DOHH2 (cell line): Measurements from ENCODE around the gene CCDC40.

Source experiments
- H3F3A ChIP-seq: fragments of 200-600 bp; sonication (generic), shearing (Covaris generic); 2 replicates; pipeline ENCODE4 v1.6.0; 2016; ENCODE audit warnings: antibody characterized with exemption, mild to moderate bottlenecking; ENCODE audit not compliant: control insufficient read depth, insufficient read depth
- H3K27ac ChIP-seq: fragments of 200-600 bp; sonication (generic); 2 replicates; pipeline ENCODE4 v1.5.1; 2014; ENCODE audit warnings: low read depth, mild to moderate bottlenecking, low read length, moderate library complexity
- H3K27me3 ChIP-seq: fragments of 200-600 bp; sonication (generic); 2 replicates; pipeline ENCODE4 v1.6.1; 2014; ENCODE audit warnings: mild to moderate bottlenecking, low read length, mixed read lengths; ENCODE audit not compliant: control insufficient read depth
- H3K36me3 ChIP-seq: fragments of 200-600 bp; sonication (generic); 2 replicates; pipeline ENCODE4 v1.6.1; 2014; ENCODE audit warnings: mild to moderate bottlenecking, low read length, moderate library complexity, mixed read lengths; ENCODE audit not compliant: control insufficient read depth
- H3K4me1 ChIP-seq: fragments of 200-600 bp; sonication (generic); 2 replicates; pipeline ENCODE4 v1.6.1; 2014; ENCODE audit warnings: mild to moderate bottlenecking, low read length, mixed read lengths; ENCODE audit not compliant: control insufficient read depth
- H3K4me2 ChIP-seq: fragments of 200-600 bp; sonication (generic); 2 replicates; pipeline ENCODE4 v1.6.0; 2014; ENCODE audit warnings: mild to moderate bottlenecking, low read length, moderate library complexity
- H3K4me3 ChIP-seq: fragments of 200-600 bp; sonication (generic); 2 replicates; pipeline ENCODE4 v1.5.1; 2014; ENCODE audit warnings: mild to moderate bottlenecking, low read length, mixed read lengths
- H3K79me2 ChIP-seq: fragments of 200-600 bp; sonication (generic); 2 replicates; pipeline ENCODE4 v1.6.1; 2014; ENCODE audit warnings: mild to moderate bottlenecking, low read length, mixed read lengths; ENCODE audit not compliant: control insufficient read depth
- H3K9me2 ChIP-seq: fragments of 200-600 bp; sonication (generic); replicated peaks from 2 replicates; pipeline ENCODE4 v1.6.1; 2014; ENCODE audit warnings: mild to moderate bottlenecking, low read length, mixed read lengths; ENCODE audit not compliant: control insufficient read depth
- H3K9me3 ChIP-seq: fragments of 200-600 bp; sonication (generic); 2 replicates; pipeline ENCODE4 v1.6.1; 2014; ENCODE audit warnings: antibody characterized with exemption, low read length, mixed read lengths; ENCODE audit not compliant: control insufficient read depth, insufficient read depth
- H4K20me1 ChIP-seq: fragments of 200-600 bp; sonication (generic); 2 replicates; pipeline ENCODE4 v1.6.0; 2014; ENCODE audit warnings: low read depth, mild to moderate bottlenecking, antibody characterized with exemption, low read length, moderate library complexity; ENCODE audit not compliant: control insufficient read depth, insufficient read depth
- EZH2phosphoT487 ChIP-seq: fragments of 200-600 bp; sonication (generic); IDR thresholded peaks from 2 replicates; pipeline ENCODE4 v1.6.1; 2017; ENCODE audit warnings: borderline replicate concordance, mild to moderate bottlenecking, antibody characterized with exemption, low read length, moderate library complexity, mixed read lengths
- TF ChIP-seq, protein P1 (sequence below): fragments of 200-600 bp; sonication (generic); IDR thresholded peaks from one replicate; pipeline ENCODE4 v1.5.1; 2014; ENCODE audit warnings: antibody characterized with exemption, mild to moderate bottlenecking, low read depth, low read length; ENCODE audit not compliant: poor library complexity, severe bottlenecking

CCDC40 gene

GRCh38 chr17:80112471-80113032 lies 76.1 kb downstream of the CCDC40 start:
- Histone ChIP-seq H4K20me1 (no peaks in the 10 kb centered on the region), H3K79me2 (no peaks in the 10 kb centered on the region), H3K27me3 (peaks cover 5% of the 10 kb centered on the region), H3K4me3 (peak overlapping the region; percentile 34), H3K4me2 (peak overlapping the region; percentile 56), H3K27ac (no peak overlapping the region), H3F3A (peaks cover 10% of the 10 kb centered on the region; the same call in 1 of the 2 replicates), H3K9me3 (no peaks in the 10 kb centered on the region), H3K9me2 (no peaks in the 10 kb centered on the region), H3K36me3 (no peaks in the 10 kb centered on the region), H3K4me1 (peaks cover 21% of the 10 kb centered on the region)
- TF ChIP-seq, protein P1, sequence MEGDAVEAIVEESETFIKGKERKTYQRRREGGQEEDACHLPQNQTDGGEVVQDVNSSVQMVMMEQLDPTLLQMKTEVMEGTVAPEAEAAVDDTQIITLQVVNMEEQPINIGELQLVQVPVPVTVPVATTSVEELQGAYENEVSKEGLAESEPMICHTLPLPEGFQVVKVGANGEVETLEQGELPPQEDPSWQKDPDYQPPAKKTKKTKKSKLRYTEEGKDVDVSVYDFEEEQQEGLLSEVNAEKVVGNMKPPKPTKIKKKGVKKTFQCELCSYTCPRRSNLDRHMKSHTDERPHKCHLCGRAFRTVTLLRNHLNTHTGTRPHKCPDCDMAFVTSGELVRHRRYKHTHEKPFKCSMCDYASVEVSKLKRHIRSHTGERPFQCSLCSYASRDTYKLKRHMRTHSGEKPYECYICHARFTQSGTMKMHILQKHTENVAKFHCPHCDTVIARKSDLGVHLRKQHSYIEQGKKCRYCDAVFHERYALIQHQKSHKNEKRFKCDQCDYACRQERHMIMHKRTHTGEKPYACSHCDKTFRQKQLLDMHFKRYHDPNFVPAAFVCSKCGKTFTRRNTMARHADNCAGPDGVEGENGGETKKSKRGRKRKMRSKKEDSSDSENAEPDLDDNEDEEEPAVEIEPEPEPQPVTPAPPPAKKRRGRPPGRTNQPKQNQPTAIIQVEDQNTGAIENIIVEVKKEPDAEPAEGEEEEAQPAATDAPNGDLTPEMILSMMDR, result no peak
- TF ChIP-seq EZH2phosphoT487, result no peak

- TF ChIP-seq, protein P1, result no peak
- no peak for TF ChIP-seq EZH2phosphoT487
- peaks cover 5% of the 10 kb centered on the region for H3K27me3 ChIP-seq
- peaks cover 21% of the 10 kb centered on the region for H3K4me1 ChIP-seq
- no peak overlapping the region for H3K27ac ChIP-seq
- no peaks in the 10 kb centered on the region for H3K9me2 ChIP-seq
- H3F3A ChIP-seq, result peaks cover 10% of the 10 kb centered on the region; the same call in 1 of the 2 replicates
- H3K4me2 ChIP-seq, result peak overlapping the region; percentile 56
- H3K4me3 ChIP-seq, result peak overlapping the region; percentile 34; the same call in 1 of the 2 replicates
- H3K36me3 ChIP-seq, result no peaks in the 10 kb centered on the region
- H3K79me2 ChIP-seq, result no peaks in the 10 kb centered on the region
- no peaks in the 10 kb centered on the region for H3K9me3 ChIP-seq
- no peaks in the 10 kb centered on the region for H4K20me1 ChIP-seq
Measured at GRCh38 chr17:80113033-80113484, 76.6 kb downstream of the CCDC40 start.

DNA sequence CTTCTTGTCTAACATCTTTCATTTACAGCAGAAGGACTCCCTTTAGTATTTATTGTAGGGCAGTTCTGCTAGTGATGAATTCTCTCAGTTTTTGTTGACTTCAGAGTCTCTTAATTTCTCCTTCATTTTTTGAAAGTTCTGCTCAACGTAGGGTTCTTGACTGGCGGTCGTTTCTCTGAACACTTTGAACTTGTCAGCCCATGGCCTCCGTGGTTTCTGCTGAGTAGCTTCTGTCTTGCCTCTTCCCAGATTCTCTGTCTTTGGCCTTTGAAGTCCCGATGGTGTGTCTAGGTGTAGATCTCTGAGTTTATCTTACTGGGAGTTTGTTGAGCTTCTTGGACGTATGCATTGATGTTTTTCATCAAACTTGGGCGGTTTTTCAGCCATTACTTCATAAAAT lies 78.3 kb downstream of the CCDC40 start:
- Histone ChIP-seq H3K9me2 (no peaks in the 10 kb centered on the region), H4K20me1 (no peaks in the 10 kb centered on the region), H3K36me3 (no peaks in the 10 kb centered on the region), H3K4me2 (no peak overlapping the region), H3K79me2 (no peaks in the 10 kb centered on the region), H3K4me3 (no peak overlapping the region), H3K4me1 (peaks cover 21% of the 10 kb centered on the region), H3F3A (peaks cover 10% of the 10 kb centered on the region; the same call in 1 of the 2 replicates), H3K9me3 (no peaks in the 10 kb centered on the region), H3K27me3 (peaks cover 5% of the 10 kb centered on the region), H3K27ac (no peak overlapping the region)
- TF ChIP-seq, protein P1, result no peak
